ENCODE measurements around the gene KLK13. TPM values are rescaled to one million over a fixed set of nuclear protein-coding genes. Genes with fewer than 3 reads are reported as not detected.

Gene KLK13
- total and polyA plus RNA-seq, 10 donors: 0.13 TPM; not detected in 9

DNA sequence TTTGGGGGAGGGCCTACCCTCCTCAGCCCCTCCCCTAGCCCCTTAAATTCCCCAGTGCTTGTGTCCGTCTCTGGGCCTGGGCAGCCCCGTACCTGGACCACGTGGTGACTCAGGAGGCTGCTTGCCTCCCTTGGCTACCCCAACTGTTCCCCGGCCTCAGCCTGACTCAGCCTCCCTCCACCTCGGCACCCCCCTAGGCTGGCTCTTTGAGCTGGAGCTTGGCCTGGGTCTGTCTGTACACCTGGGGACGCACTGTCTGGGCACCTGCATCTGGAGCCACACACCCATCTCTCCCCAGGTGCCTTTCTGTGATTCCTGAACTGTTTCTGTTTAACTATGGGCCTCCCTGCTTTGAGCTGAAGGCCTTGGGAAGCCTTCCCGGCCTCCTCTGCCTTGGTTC, 19.6 kb upstream of the KLK13 start:
- no peaks in the 10 kb centered on the region for H3K4me1 ChIP-seq
- no peak for DNase-seq
- H3K4me3 ChIP-seq: no peak overlapping the region
- no peaks in the 10 kb centered on the region for H3K9me3 ChIP-seq
- no peaks in the 10 kb centered on the region for H3K36me3 ChIP-seq
- no peak overlapping the region for H3K27ac ChIP-seq
- peaks cover 0 to 18% (median 0%) of the 10 kb centered on the region in 7 donors for H3K27me3 ChIP-seq (replicated peaks in 1 of 7)
- WGBS, 5 donors: 79 to 87% (median 83%) methylated on average over 7 of the region's 7 CpGs
- intact Hi-C loops (cut with DNase I; ENCODE audit: low total_unique reads): no loop called here
- no peak for TF ChIP-seq POLR2A (IDR thresholded peaks at IDR 0.05)
- TF ChIP-seq, protein P1, sequence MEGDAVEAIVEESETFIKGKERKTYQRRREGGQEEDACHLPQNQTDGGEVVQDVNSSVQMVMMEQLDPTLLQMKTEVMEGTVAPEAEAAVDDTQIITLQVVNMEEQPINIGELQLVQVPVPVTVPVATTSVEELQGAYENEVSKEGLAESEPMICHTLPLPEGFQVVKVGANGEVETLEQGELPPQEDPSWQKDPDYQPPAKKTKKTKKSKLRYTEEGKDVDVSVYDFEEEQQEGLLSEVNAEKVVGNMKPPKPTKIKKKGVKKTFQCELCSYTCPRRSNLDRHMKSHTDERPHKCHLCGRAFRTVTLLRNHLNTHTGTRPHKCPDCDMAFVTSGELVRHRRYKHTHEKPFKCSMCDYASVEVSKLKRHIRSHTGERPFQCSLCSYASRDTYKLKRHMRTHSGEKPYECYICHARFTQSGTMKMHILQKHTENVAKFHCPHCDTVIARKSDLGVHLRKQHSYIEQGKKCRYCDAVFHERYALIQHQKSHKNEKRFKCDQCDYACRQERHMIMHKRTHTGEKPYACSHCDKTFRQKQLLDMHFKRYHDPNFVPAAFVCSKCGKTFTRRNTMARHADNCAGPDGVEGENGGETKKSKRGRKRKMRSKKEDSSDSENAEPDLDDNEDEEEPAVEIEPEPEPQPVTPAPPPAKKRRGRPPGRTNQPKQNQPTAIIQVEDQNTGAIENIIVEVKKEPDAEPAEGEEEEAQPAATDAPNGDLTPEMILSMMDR (IDR thresholded peaks at IDR 0.05 in 8 of 11, conservative IDR thresholded peaks at IDR 0.05 in 3 of 11): no peak
- TF ChIP-seq POLR2AphosphoS5 (IDR thresholded peaks at IDR 0.05): no peak

DNA sequence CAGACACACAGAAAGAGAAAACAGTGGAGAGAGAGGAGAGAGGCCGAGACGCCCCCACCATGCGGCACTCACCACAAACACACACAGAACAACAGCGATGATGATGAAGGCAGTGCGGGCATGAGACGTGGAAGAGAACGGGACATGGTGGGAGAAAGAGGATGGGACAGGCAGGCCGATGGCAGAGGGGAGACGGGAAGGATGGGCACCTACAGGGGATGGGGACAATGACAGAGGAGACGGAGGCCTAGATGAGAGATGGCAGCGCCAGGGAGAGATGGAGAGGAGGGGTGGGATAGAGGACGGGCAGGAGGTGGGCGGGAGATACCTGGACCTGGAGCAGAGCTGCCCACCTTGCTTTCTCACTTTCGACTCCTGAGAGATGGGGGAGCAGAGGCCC, 18.9 kb upstream of the KLK13 start:
- H3K9me3 ChIP-seq: no peaks in the 10 kb centered on the region
- H3K27ac ChIP-seq: no peak overlapping the region
- no peak overlapping the region for H3K4me3 ChIP-seq
- no peaks in the 10 kb centered on the region for H3K4me1 ChIP-seq
- peaks cover 0 to 18% (median 0%) of the 10 kb centered on the region in 7 donors for H3K27me3 ChIP-seq (replicated peaks in 1 of 7)
- no peak for DNase-seq
- no peak for TF ChIP-seq POLR2AphosphoS5 (IDR thresholded peaks at IDR 0.05)
- TF ChIP-seq, protein P1 (IDR thresholded peaks at IDR 0.05 in 8 of 11, conservative IDR thresholded peaks at IDR 0.05 in 3 of 11): no peak
- TF ChIP-seq POLR2A (IDR thresholded peaks at IDR 0.05): no peak
- intact Hi-C loops (cut with DNase I; ENCODE audit: low total_unique reads): no loop called here
- H3K36me3 ChIP-seq: no peaks in the 10 kb centered on the region
- 79 to 80% (median 79%) methylated on average over 14 of the region's 14 CpGs for WGBS, 5 donors

DNA sequence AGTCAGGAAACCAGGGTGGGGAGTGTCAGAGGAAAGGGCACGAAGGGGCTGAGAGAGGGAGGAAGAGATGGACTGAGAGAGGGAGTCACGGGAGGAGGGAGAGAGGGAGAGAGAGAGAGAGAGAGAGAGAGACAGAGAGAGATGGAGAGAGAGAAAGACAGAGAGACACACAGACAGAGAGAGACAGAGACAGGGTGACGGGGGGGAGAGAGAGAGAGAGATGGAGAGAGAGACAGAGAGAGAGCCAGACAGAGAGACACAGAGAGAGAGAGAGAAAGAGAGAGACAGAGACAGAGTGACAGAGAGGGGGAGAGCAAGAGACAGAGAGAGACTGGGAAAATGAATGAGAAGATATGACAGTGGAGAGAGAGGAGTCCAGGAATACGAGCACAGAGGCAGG, 18.3 kb upstream of the KLK13 start:
- intact Hi-C loops (cut with DNase I; ENCODE audit: low total_unique reads): no loop called here
- H3K9me3 ChIP-seq: no peaks in the 10 kb centered on the region
- H3K36me3 ChIP-seq: no peaks in the 10 kb centered on the region
- 29 to 41% (median 36%) methylated on average over 4 of the region's 4 CpGs for WGBS, 5 donors
- no peak for DNase-seq
- TF ChIP-seq, protein P1 (IDR thresholded peaks at IDR 0.05 in 8 of 11, conservative IDR thresholded peaks at IDR 0.05 in 3 of 11): no peak
- TF ChIP-seq POLR2A (IDR thresholded peaks at IDR 0.05) (no peak), POLR2AphosphoS5 (IDR thresholded peaks at IDR 0.05) (no peak)
- no peak overlapping the region for H3K27ac ChIP-seq
- no peaks in the 10 kb centered on the region for H3K4me1 ChIP-seq
- H3K4me3 ChIP-seq: no peak overlapping the region
- peaks cover 0 to 18% (median 0%) of the 10 kb centered on the region in 7 donors for H3K27me3 ChIP-seq (replicated peaks in 1 of 7)

DNA sequence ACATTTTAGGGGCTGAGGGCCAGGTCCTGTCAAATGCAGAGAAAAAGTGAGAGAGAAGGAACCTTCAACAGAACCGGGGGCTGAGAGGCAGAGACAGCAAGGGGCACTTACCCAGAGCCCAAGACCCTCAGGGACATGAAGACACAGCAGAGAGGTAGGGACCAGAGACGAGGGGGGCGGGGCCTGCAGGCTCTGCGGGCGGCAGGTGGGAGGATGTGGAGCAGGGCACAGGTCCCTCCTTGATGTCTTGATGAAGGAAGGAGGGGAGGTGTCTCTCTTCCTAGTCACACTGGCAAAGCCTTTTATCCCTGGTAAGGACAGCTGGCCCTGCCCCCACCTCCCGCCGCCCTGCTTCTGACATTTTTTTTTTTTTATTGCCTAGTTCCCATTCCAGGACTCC, 17.7 kb upstream of the KLK13 start, which contains the start of gene KLK14:
TSS of gene KLK14 (minus strand) at position 277 of the 400 bp plus-strand sequence. CDS start at position 4, 273 bp downstream.
- TF ChIP-seq POLR2AphosphoS5 (IDR thresholded peaks at IDR 0.05) (no peak), POLR2A (IDR thresholded peaks at IDR 0.05) (no peak)
- TF ChIP-seq, protein P1 (IDR thresholded peaks at IDR 0.05 in 8 of 11, conservative IDR thresholded peaks at IDR 0.05 in 3 of 11): no peak
- Histone ChIP-seq H3K36me3 (no peaks in the 10 kb centered on the region), H3K27ac (no peak within 1 kb of the TSS), H3K9me3 (no peaks in the 10 kb centered on the region), H3K4me1 (no peaks in the 10 kb centered on the region), H3K4me3 (no peak within 1 kb of the TSS), H3K27me3 (replicated peaks in 1 of 7) (peaks cover 0 to 18% (median 0%) of the 10 kb centered on the region in 7 donors)
- intact Hi-C loops (cut with DNase I; ENCODE audit: low total_unique reads): no loop called here
- no peak for DNase-seq
- 24 to 54% (median 41%) methylated on average over 7 of the region's 7 CpGs for WGBS, 5 donors
